Measurements from ENCODE around the gene BPIFB2.

BPIFB2 gene

GRCh38 chr20:33006776-33007375 lies 628 bp upstream of the BPIFB2 start:
- no peak for DNase-seq

GRCh38 chr20:33008336-33009213 lies 1.1 kb downstream of the BPIFB2 start:
- no peak for DNase-seq

GRCh38 chr20:33009214-33010132 lies 2.0 kb downstream of the BPIFB2 start:
- DNase-seq, result no peak

- DNase-seq, result no peak
Observed at GRCh38 chr20:33010133-33010504, 2.6 kb downstream of the BPIFB2 start.

GRCh38 chr20:33010674-33011449 lies 3.4 kb downstream of the BPIFB2 start:
- DNase-seq, result no peak

- DNase-seq, result no peak
Observed at GRCh38 chr20:33012327-33013189, 5.1 kb downstream of the BPIFB2 start.

GRCh38 chr20:33013701-33014326 lies 6.3 kb downstream of the BPIFB2 start:
- DNase-seq, result no peak

- no peak for DNase-seq
Observed at GRCh38 chr20:33014336-33015113, 7.0 kb downstream of the BPIFB2 start.

- DNase-seq, result no peak
Observed at GRCh38 chr20:33015114-33015484, 7.6 kb downstream of the BPIFB2 start.

GRCh38 chr20:33015700-33016580 lies 8.4 kb downstream of the BPIFB2 start:
- no peak for DNase-seq

GRCh38 chr20:33016581-33017109 lies 9.1 kb downstream of the BPIFB2 start:
- no peak for DNase-seq

GRCh38 chr20:33017542-33017941 lies 10.0 kb downstream of the BPIFB2 start:
- no peak for DNase-seq

GRCh38 chr20:33018169-33018931 lies 10.8 kb downstream of the BPIFB2 start:
- no peak for DNase-seq

GRCh38 chr20:33019465-33020277 lies 12.2 kb downstream of the BPIFB2 start:
- DNase-seq, result no peak

- DNase-seq, result no peak
Observed at GRCh38 chr20:33020278-33021161, 13.0 kb downstream of the BPIFB2 start.

- no peak for DNase-seq
Observed at GRCh38 chr20:33021879-33022278, 14.4 kb downstream of the BPIFB2 start.
